Activated naive CD4-positive, alpha-beta T cell treated with anti-CD3 and anti-CD28 coated beads, Interleukin-2, amount 50 U/mL, for 72 hours (primary cell): ENCODE data around the gene AP1AR. TPM values are rescaled to one million over a fixed set of nuclear protein-coding genes. Genes with fewer than 3 reads are reported as not detected.

Experiments used
- ATAC-seq, 2 donors: fragments of 150-1000 bp; cut with Tn5 transposase; 2 replicates each; pipeline ENCODE4 v1.10.0; 2021; ENCODE audit warnings: mild to moderate bottlenecking in 2 of 2, moderate library complexity in 2 of 2
- DNase-seq, 2 donors: peaks; one replicate each; pipeline ENCODE4 v3.0.0; 2021 to 2022; ENCODE audit warnings: low spot score in 2 of 2
- H3K27ac Mint-ChIP-seq, 2 donors: one replicate each; pipeline ENCODE4 v1.8.0; 2022; ENCODE audit warnings: mild to moderate bottlenecking in 2 of 2, mixed read lengths in 2 of 2
- H3K36me3 Mint-ChIP-seq, 2 donors: one replicate each; pipeline ENCODE4 v1.8.0; 2022; ENCODE audit warnings: mixed read lengths in 2 of 2
- H3K9me3 Mint-ChIP-seq, 2 donors: one replicate each; pipeline ENCODE4 v1.8.0; 2022; ENCODE audit warnings: mixed read lengths in 2 of 2
- total RNA-seq, 2 donors: library from RNA; stranded (reverse); gene quantifications; one replicate each; pipeline ENCODE4 v1.2.3, GENCODE V29; 2022

The AP1AR gene
- total RNA-seq, 2 donors from 2014 or later: 15.0 to 19.2 TPM

- no peaks in the 10 kb centered on the region for H3K9me3 Mint-ChIP-seq
- no peak for ATAC-seq
Observed at GRCh38 chr4:112213091-112213490, 18.5 kb upstream of the AP1AR start.

GRCh38 chr4:112213856-112214255, 17.7 kb upstream of the AP1AR start:
- DNase-seq: no peak
- Mint-ChIP-seq H3K36me3 (no peaks in the 10 kb centered on the region), H3K9me3 (peaks cover 0 to 5% of the 10 kb centered on the region in 2 donors), H3K27ac (no peak overlapping the region)
- ATAC-seq: no peak

More at GRCh38 chr4:112213091-112213490, 18.5 kb upstream of the AP1AR start:
- no peak for DNase-seq
- Mint-ChIP-seq H3K36me3 (no peaks in the 10 kb centered on the region), H3K27ac (no peak overlapping the region)

- DNase-seq (no peak), ATAC-seq (peak; percentile 52 to 58)
- Mint-ChIP-seq H3K27ac (no peak overlapping the region), H3K9me3 (peaks cover 0 to 5% of the 10 kb centered on the region in 2 donors), H3K36me3 (no peaks in the 10 kb centered on the region)
Observed at GRCh38 chr4:112214390-112215264, 17.0 kb upstream of the AP1AR start.

DNA sequence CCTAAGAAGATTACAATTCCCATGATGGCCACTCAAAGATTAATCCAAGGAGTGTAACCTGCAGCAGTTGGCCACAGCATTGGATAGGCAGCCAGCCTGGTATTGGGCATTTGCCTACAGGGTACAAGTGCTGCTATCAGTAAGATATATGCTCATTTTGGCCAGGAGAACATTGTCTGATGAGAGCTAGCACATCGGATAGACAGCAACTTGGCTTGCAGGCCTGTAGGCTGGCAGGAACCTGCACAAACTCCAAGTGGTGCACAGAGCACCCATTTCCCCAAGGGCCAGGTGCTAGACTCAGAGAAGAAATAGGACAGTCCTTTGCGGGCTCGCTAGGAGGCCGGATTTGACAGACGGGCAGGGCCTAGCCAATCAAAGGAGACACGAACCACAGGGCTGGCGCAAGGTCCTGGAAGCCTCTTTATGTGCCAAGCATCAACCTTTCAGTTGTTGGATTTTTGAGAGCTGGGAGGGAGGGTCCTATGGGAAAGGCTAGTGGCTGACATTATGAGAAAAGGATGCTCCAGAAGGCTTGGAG, 11.7 kb upstream of the AP1AR start:
- H3K36me3 Mint-ChIP-seq: peaks cover 0 to 6% of the 10 kb centered on the region in 2 donors
- no peak overlapping the region for H3K27ac Mint-ChIP-seq
- peaks cover 0 to 9% of the 10 kb centered on the region in 2 donors for H3K9me3 Mint-ChIP-seq
- ATAC-seq (no peak), DNase-seq (no peak)

- ATAC-seq (no peak), DNase-seq (no peak)
- Mint-ChIP-seq H3K27ac (no peak overlapping the region), H3K36me3 (peaks cover 0 to 6% of the 10 kb centered on the region in 2 donors), H3K9me3 (peaks cover 0 to 9% of the 10 kb centered on the region in 2 donors)
Observed at GRCh38 chr4:112222219-112222955, 9.2 kb upstream of the AP1AR start.

DNA sequence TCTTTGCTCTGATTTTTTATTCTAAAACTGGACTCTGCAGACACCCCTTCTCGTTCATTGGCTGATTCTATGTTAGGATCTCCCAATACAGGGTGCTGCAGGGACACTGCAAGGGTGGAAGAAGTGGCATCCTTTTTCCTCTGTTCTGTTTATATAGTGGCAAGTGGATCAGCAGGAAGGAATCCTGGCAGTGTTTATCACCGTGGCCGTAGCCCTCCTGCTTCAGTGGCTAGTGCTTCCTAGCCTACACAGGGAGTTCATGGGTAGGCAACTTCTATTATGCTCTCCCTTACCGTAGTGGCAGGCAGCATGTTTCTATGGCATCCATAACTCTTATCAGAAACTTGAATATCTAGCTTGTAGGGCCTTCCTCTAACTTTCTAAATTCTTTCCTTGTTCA, 6.4 kb upstream of the AP1AR start:
- peaks cover 0 to 6% of the 10 kb centered on the region in 2 donors for H3K36me3 Mint-ChIP-seq
- ATAC-seq (no peak), DNase-seq (no peak)
- peaks cover 0 to 5% of the 10 kb centered on the region in 2 donors for H3K9me3 Mint-ChIP-seq
- no peak overlapping the region for H3K27ac Mint-ChIP-seq

- Mint-ChIP-seq H3K27ac (peak overlapping the region; percentile 88 to 95), H3K36me3 (peaks cover 0 to 5% of the 10 kb centered on the region in 2 donors), H3K9me3 (no peaks in the 10 kb centered on the region)
- DNase-seq: peak; percentile 98
- peak; percentile 89 to 94 for ATAC-seq
Observed at GRCh38 chr4:112230879-112231778, 458 bp upstream of the AP1AR start.

DNA sequence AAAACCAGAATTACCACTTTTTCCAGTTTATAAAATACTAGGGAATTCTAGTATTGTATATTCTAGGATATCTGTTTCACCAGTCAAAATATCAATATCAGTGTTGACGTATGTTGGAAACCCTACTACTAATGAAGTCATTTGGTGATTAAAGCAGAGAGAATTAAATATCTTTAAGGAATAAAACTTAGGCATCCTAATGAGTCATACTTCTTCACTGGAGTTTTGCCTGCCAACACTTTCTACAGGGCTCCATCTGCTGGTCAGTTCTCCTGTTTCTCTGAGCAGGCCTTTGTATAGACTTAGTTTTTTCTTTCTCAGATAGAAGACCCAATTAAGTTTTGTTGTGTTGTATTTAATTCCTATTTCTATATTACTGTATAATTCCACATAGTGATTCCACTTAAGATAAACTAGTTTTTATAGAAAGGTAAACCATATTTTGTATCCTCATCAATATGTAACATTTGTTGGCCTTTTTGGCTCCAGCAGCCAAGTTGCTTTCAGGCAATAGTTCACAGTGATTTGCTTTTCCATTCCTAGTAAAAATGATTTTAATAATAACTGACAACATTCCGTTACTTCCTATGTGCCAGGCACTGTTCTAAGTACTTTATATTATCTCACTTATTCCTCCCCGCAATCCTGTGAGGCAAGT, 3.5 kb downstream of the AP1AR start:
- no peak for ATAC-seq
- no peak overlapping the region for H3K27ac Mint-ChIP-seq

DNA sequence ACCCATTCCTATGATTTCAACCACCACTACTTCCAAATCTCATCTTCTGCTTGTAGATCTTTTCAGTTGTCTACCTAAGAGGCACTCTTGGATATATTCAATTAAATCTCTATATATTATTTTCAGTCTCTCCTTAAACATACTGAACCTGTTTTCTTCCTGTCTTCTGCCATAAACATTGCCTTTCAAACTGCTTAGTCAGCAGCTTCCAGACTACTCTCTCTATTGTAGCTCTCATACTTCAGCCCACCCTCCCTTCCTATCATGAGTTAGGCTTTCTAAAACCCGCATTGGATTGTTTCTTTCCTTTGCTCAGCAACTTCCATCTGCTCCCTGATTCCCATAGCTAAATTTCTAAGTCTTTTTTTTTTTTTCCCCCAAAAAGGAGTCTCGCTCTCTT, 4.5 kb downstream of the AP1AR start:
- H3K9me3 Mint-ChIP-seq: no peaks in the 10 kb centered on the region
- peaks cover 0 to 2% of the 10 kb centered on the region in 2 donors for H3K36me3 Mint-ChIP-seq
- H3K27ac Mint-ChIP-seq: no peak overlapping the region
- DNase-seq: no peak
- no peak for ATAC-seq

More for the DNA sequence above, 3.5 kb downstream of the AP1AR start:
- Mint-ChIP-seq H3K36me3 (peaks cover 0 to 5% of the 10 kb centered on the region in 2 donors), H3K9me3 (no peaks in the 10 kb centered on the region)
- DNase-seq: peak in 1 of 2 donors; percentile 23

DNA sequence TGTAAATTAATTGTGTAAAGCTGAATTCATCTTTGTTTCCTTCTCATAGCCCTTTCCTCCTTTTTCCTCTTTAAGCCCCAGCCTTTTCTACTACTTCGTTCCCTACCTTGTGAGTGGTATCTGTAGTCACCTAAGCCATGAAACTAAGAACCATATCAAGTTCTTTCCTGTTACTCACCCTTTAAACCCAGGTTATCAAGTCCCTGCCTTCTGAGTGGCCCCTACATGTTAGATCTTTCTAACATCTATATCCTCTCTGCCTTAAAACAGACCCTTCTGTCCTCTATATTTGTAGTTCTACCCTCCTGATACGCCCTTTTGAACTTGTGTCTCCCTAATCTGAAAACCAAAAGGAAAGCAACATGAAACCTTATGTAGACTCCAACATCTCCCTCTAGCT, 7.2 kb downstream of the AP1AR start:
- Mint-ChIP-seq H3K27ac (no peak overlapping the region), H3K36me3 (no peaks in the 10 kb centered on the region), H3K9me3 (no peaks in the 10 kb centered on the region)
- ATAC-seq (peak; percentile 66 to 84), DNase-seq (no peak)

GRCh38 chr4:112245383-112245782, 13.8 kb downstream of the AP1AR start:
- Mint-ChIP-seq H3K27ac (no peak overlapping the region), H3K9me3 (no peaks in the 10 kb centered on the region), H3K36me3 (no peaks in the 10 kb centered on the region)
- DNase-seq (no peak), ATAC-seq (no peak)

- no peak for ATAC-seq
- DNase-seq: no peak
- H3K9me3 Mint-ChIP-seq: no peaks in the 10 kb centered on the region
- no peaks in the 10 kb centered on the region for H3K36me3 Mint-ChIP-seq
- H3K27ac Mint-ChIP-seq: no peak overlapping the region
Observed at GRCh38 chr4:112247021-112247420, 15.4 kb downstream of the AP1AR start.

DNA sequence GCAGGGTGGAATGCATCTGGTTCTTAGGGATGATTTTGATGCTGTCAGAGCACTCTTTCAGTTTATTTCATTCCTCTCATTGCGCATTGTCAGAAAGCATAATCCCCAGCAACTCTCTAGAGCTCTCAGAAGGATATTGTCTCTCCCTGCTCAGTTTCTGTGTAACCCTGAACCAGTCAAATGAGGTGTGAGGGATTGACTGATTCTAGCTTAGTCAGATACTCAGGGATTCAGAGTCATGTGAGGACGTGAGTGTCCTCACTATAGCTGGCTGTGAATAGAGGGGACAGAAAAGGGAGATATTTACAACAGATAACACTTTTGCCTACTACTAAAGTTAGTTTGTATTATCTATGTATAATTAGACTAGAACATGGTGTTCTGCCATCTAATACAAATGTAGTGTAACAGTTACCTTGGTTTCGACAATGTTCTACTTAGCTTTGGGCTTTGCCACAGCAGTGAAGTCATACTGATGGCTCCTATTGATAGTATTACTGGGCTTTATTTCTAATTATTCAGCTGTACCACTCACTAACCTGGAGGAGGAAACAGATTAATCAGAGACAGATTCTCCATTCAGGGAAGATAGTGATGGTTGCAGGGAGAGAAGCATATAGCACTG, 19.5 kb downstream of the AP1AR start:
- Mint-ChIP-seq H3K36me3 (no peaks in the 10 kb centered on the region), H3K9me3 (no peaks in the 10 kb centered on the region), H3K27ac (no peak overlapping the region)
- no peak for DNase-seq
- peak in 1 of 2 donors; percentile 43 for ATAC-seq

- no peak for ATAC-seq
- H3K9me3 Mint-ChIP-seq: no peaks in the 10 kb centered on the region
- H3K27ac Mint-ChIP-seq: no peak overlapping the region
Observed at GRCh38 chr4:112252234-112252633, 20.6 kb downstream of the AP1AR start.

GRCh38 chr4:112253382-112254000, 21.9 kb downstream of the AP1AR start:
- H3K36me3 Mint-ChIP-seq: no peaks in the 10 kb centered on the region
- H3K9me3 Mint-ChIP-seq: no peaks in the 10 kb centered on the region
- DNase-seq (no peak), ATAC-seq (no peak)
- H3K27ac Mint-ChIP-seq: peak overlapping the region in 1 of 2 donors; percentile 15

More at GRCh38 chr4:112252234-112252633, 20.6 kb downstream of the AP1AR start:
- no peak for DNase-seq
- H3K36me3 Mint-ChIP-seq: no peaks in the 10 kb centered on the region
